GM19025 (cell line): ENCODE measurements around the gene ITPK1.

Source experiments
- ATAC-seq: cut with Tn5 transposase; IDR thresholded peaks from one replicate; pipeline ENCODE4 v1.9.1; 2021; ENCODE audit warnings: mild to moderate bottlenecking, low read depth, moderate library complexity; ENCODE audit not compliant: unreplicated experiment

ITPK1 gene

GRCh38 chr14:92997343-92998061 lies 118.2 kb downstream of the ITPK1 start:
- ATAC-seq, result no peak

- no peak for ATAC-seq
Measured at GRCh38 chr14:92995620-92996019, 120.1 kb downstream of the ITPK1 start.

- ATAC-seq, result no peak
Measured at GRCh38 chr14:92994942-92995341, 120.8 kb downstream of the ITPK1 start.

- ATAC-seq, result no peak
Measured at GRCh38 chr14:92994131-92994676, 121.5 kb downstream of the ITPK1 start.

- ATAC-seq, result no peak
Measured at GRCh38 chr14:92993302-92993701, 122.4 kb downstream of the ITPK1 start.

- no peak for ATAC-seq
Measured at GRCh38 chr14:92991536-92991935, 124.2 kb downstream of the ITPK1 start.

- no peak for ATAC-seq
Measured at GRCh38 chr14:92990456-92991430, 125.0 kb downstream of the ITPK1 start.

- ATAC-seq, result no peak
Measured at GRCh38 chr14:92988786-92989755, 126.7 kb downstream of the ITPK1 start.

- ATAC-seq, result no peak
Measured at GRCh38 chr14:92987713-92988510, 127.8 kb downstream of the ITPK1 start.

GRCh38 chr14:92987148-92987570 lies 128.6 kb downstream of the ITPK1 start:
- ATAC-seq, result no peak

- no peak for ATAC-seq
Measured at GRCh38 chr14:92986254-92987147, 129.2 kb downstream of the ITPK1 start.

- ATAC-seq, result no peak
Measured at GRCh38 chr14:92985521-92985920, 130.2 kb downstream of the ITPK1 start.

GRCh38 chr14:92984896-92985295 lies 130.8 kb downstream of the ITPK1 start:
- ATAC-seq, result no peak

- ATAC-seq, result no peak
Measured at GRCh38 chr14:92984082-92984788, 131.5 kb downstream of the ITPK1 start.

GRCh38 chr14:92982956-92983355 lies 132.8 kb downstream of the ITPK1 start:
- no peak for ATAC-seq

- no peak for ATAC-seq
Measured at GRCh38 chr14:92981726-92982125, 134.0 kb downstream of the ITPK1 start.

GRCh38 chr14:92980866-92981265 lies 134.9 kb downstream of the ITPK1 start:
- no peak for ATAC-seq
